Lung (tissue), 10 donors: ENCODE results near the gene CELA3A. TPM values are rescaled to one million over a fixed set of nuclear protein-coding genes. Genes with fewer than 3 reads are reported as not detected.
"Not testable (repeated sequence)": the region's sequence is repeated elsewhere in the genome, so short reads cannot be mapped to it uniquely, and the experiment has no call there.

Experiments used
- ATAC-seq: fragments of 200-7000 bp; cut with Tn5 transposase; one replicate; pipeline ENCODE4 v1.9.1; 2020; ENCODE audit warnings: moderate number of reproducible peaks; ENCODE audit not compliant: insufficient read depth, low FRiP score
- DNase-seq, 3 donors: peaks; one replicate each; pipeline ENCODE4 v3.0.0-alpha.2; 2013 to 2017
- H3K27ac ChIP-seq, 2 donors: one replicate each; pipeline ENCODE4 v1.5.1; 2013; ENCODE audit warnings: mild to moderate bottlenecking in 2 of 2, moderate library complexity in 2 of 2, control low read depth in 1 of 2, inconsistent platforms in 1 of 2, low read depth in 1 of 2, low read length in 1 of 2
- H3K27me3 ChIP-seq, 3 donors: one replicate each; pipeline ENCODE4 v1.5.1; 2013; ENCODE audit warnings: low read length in 2 of 3; ENCODE audit not compliant: control insufficient read depth in 3 of 3, insufficient read depth in 3 of 3
- H3K36me3 ChIP-seq, 4 donors: one replicate each; pipeline ENCODE4 v1.5.1; 2013; ENCODE audit warnings: low read length in 4 of 4, mild to moderate bottlenecking in 1 of 4, moderate library complexity in 1 of 4; ENCODE audit not compliant: control insufficient read depth in 4 of 4, insufficient read depth in 4 of 4
- H3K4me1 ChIP-seq, 5 donors: one replicate each; pipeline ENCODE4 v1.5.1; 2013; ENCODE audit warnings: low read length in 5 of 5, mild to moderate bottlenecking in 2 of 5, moderate library complexity in 1 of 5; ENCODE audit not compliant: control insufficient read depth in 5 of 5, insufficient read depth in 5 of 5
- H3K4me3 ChIP-seq: one replicate; pipeline ENCODE4 v1.5.1; 2013; ENCODE audit warnings: mild to moderate bottlenecking, control low read depth, moderate library complexity
- H3K9ac ChIP-seq, 2 donors: one replicate each; pipeline ENCODE4 v1.5.1; 2013; ENCODE audit warnings: low read length in 2 of 2, control low read depth in 1 of 2; ENCODE audit not compliant: insufficient read depth in 1 of 2
- H3K9me3 ChIP-seq, 4 donors: one replicate each; pipeline ENCODE4 v1.5.1; 2013; ENCODE audit warnings: low read length in 3 of 4, mild to moderate bottlenecking in 1 of 4, moderate library complexity in 1 of 4; ENCODE audit not compliant: control insufficient read depth in 4 of 4, insufficient read depth in 3 of 4
- WGBS, 2 donors: extraction: QIAGEN DNeasy Blood & Tissue Kit; methylation state at CpG; one replicate each; pipeline ENCODE4 v1.1.7; 2013; 5-methylcytosine and 5-hydroxymethylcytosine counted together
- polyA plus RNA-seq, 2 donors: library from polyadenylated mRNA; stranded (reverse); fragments of 200-250 nt; gene quantifications; one replicate each; pipeline ENCODE4 v1.2.1, GENCODE V29; 2013
- total RNA-seq, 2 donors: library from RNA; depleted of rRNA in 1 of 2; stranded (reverse); fragments of >200 nt in 1 of 2; gene quantifications; one replicate each; pipeline ENCODE4 v1.2.1, GENCODE V29; 2014 to 2021
- donor health status: Bipolar disorder and iron deficiency.
- donor health status: healthy.
- donor health status: DM: yes; HTN: yes; CAD: no.

Gene CELA3A
- total and polyA plus RNA-seq, 4 donors = 0.26 to 11.7 (median 0.92) TPM; not detected in 1

- H3K4me3 ChIP-seq, H3K27ac ChIP-seq, H3K27me3 ChIP-seq, H3K4me1 ChIP-seq, H3K9ac ChIP-seq, DNase-seq, H3K36me3 ChIP-seq, H3K9me3 ChIP-seq, ATAC-seq: not testable (repeated sequence)
- WGBS, 2 donors = 55 to 58% methylated on average over 2 of the region's 2 CpGs
These were observed 28.4 kb upstream of the CELA3A start for GRCh38 chr1:21972973-21973441.

- not testable (repeated sequence) for H3K9me3 ChIP-seq, DNase-seq, H3K4me3 ChIP-seq, H3K36me3 ChIP-seq, H3K9ac ChIP-seq, H3K4me1 ChIP-seq, ATAC-seq, H3K27ac ChIP-seq, H3K27me3 ChIP-seq
- WGBS, 2 donors = 91 to 95% methylated on average over 7 to 8 of the region's 8 CpGs
These were observed 27.5 kb upstream of the CELA3A start for GRCh38 chr1:21973948-21974347.

DNA sequence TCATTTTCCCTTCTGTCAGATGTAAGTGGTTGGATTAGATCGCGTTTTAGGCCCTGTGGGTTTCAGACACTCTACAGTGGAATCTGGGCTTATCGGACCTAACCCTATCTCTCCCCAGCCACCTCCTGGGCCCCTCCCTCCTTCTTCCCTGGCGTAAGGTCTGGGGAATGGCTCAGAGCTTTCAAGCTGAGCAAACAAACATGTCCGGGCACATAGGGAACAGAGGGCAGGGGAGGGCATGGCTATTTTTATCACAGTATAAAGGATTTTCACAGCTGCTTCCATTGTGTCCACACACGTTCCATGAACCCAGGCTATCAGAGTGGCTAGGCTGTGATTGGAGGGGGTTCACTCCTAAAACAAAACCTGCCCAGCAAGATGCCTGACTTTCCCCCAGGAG, 26.8 kb upstream of the CELA3A start:
- not testable (repeated sequence) for H3K9me3 ChIP-seq, H3K4me3 ChIP-seq, H3K36me3 ChIP-seq, H3K4me1 ChIP-seq, H3K9ac ChIP-seq, H3K27ac ChIP-seq, H3K27me3 ChIP-seq
- WGBS, 2 donors = 49 to 85% methylated on average over 6 of the region's 6 CpGs
- ATAC-seq (peak; percentile 11), DNase-seq (peak in 1 of 3 donors; percentile 51)

GRCh38 chr1:21975296-21975695, 26.2 kb upstream of the CELA3A start:
- 94 to 99% methylated on average over 9 of the region's 9 CpGs for WGBS, 2 donors
- not testable (repeated sequence) for H3K36me3 ChIP-seq, ATAC-seq, H3K9me3 ChIP-seq, H3K27me3 ChIP-seq, H3K4me3 ChIP-seq, H3K9ac ChIP-seq, H3K4me1 ChIP-seq, DNase-seq, H3K27ac ChIP-seq

DNA sequence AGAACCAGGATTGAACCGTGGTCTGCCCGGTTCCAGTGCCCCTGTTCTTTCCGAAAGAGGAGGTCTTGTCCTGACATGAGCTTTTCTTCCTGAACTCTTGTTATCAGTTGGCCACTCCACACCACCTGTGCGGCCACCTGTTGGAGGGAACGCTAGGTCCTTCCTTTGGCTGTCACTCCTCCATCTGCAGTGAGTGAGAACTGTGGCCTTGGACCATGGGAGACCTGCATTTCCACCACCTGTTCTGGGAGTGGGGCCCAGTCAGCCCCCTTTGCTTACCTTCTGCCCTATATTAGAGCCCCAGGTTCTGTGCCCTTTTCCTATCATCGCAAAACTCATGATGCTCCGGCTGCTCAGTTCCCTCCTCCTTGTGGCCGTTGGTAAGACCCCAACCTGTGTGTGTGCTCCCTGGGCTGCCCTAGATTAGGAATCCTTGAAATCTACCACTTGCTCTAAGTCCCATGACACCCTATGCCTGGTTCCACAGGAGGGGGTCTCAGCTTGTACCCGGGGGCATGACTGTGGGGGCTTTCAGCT, 24.7 kb upstream of the CELA3A start, which contains the start of gene CELA3B:
Gene CELA3B, plus strand, starts transcription at position 320 of the 537 bp plus-strand sequence. Its CDS starts 18 bp downstream, at position 338.
- DNase-seq = not testable (repeated sequence)

GRCh38 chr1:21978209-21978608, 23.2 kb upstream of the CELA3A start:
- DNase-seq, H3K4me1 ChIP-seq, H3K36me3 ChIP-seq, ATAC-seq, H3K9ac ChIP-seq, H3K27me3 ChIP-seq, H3K4me3 ChIP-seq, H3K27ac ChIP-seq, H3K9me3 ChIP-seq: not testable (repeated sequence)
- 93 to 96% methylated on average over 11 of the region's 11 CpGs for WGBS, 2 donors

More for the DNA sequence above, 24.7 kb upstream of the CELA3A start, which contains the start of gene CELA3B:
- 90 to 96% methylated on average over 8 to 9 of the region's 9 CpGs for WGBS, 2 donors
- not testable (repeated sequence) for ATAC-seq, H3K36me3 ChIP-seq, H3K9ac ChIP-seq, H3K27me3 ChIP-seq, H3K4me1 ChIP-seq, H3K27ac ChIP-seq, H3K4me3 ChIP-seq, H3K9me3 ChIP-seq

DNA sequence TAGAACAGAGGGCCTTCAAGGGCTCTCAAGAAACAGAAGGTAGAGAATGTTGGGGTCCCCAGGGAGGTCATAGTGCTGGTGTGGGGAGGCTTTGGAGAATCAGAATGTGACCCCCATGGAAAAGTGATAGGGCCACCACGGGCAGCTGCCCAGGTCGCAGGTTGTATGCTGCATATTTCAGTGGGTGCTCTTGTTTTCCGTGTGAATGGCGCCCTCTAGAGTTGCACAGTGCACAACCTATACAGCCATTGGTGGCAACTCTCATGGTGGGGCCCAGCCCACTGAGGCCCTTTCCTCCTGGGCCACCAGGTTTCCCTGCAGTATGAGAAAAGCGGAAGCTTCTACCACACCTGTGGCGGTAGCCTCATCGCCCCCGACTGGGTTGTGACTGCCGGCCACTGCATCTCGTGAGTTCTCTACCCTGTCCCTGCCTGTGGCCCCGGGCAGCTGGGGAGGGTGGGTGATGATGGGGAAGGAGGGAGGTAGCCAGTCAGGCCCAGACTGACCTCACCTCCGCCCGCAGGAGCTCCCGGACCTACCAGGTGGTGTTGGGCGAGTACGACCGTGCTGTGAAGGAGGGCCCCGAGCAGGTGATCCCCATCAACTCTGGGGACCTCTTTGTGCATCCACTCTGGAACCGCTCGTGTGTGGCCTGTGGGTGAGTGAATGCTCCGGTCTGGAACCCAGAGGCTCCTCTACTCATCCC, 20.8 kb upstream of the CELA3A start:
- not testable (repeated sequence) for H3K9me3 ChIP-seq, ATAC-seq, H3K4me3 ChIP-seq, H3K36me3 ChIP-seq, H3K27me3 ChIP-seq, H3K9ac ChIP-seq, H3K4me1 ChIP-seq, H3K27ac ChIP-seq, DNase-seq
- 76 to 83% methylated on average over 19 to 20 of the region's 21 CpGs for WGBS, 2 donors

GRCh38 chr1:21981253-21981652, 20.2 kb upstream of the CELA3A start:
- not testable (repeated sequence) for DNase-seq, H3K36me3 ChIP-seq, H3K4me1 ChIP-seq, H3K4me3 ChIP-seq, H3K27ac ChIP-seq, H3K27me3 ChIP-seq, H3K9me3 ChIP-seq, H3K9ac ChIP-seq, ATAC-seq
- 69 to 92% methylated on average over 2 to 3 of the region's 4 CpGs for WGBS, 2 donors
